Stimulated activated CD4-positive, alpha-beta T cell treated with anti-CD3 and anti-CD28 coated beads, Interleukin-1b, Interleukin-23, amount 100 ng/mL, for 4 hours (primary cell): Measurements from ENCODE around the gene KRTAP10-7.
"Not testable (repeated sequence)": the region's sequence is repeated elsewhere in the genome, so short reads cannot be mapped to it uniquely, and the experiment has no call there.

Experiments
- DNase-seq, 2 donors: peaks; one replicate each; pipeline ENCODE4 v3.0.0-alpha.2; 2020; ENCODE audit warnings: low read depth in 2 of 2

Gene KRTAP10-7

GRCh38 chr21:44590311-44590721, 10.1 kb upstream of the KRTAP10-7 start:
- no peak for DNase-seq

DNA sequence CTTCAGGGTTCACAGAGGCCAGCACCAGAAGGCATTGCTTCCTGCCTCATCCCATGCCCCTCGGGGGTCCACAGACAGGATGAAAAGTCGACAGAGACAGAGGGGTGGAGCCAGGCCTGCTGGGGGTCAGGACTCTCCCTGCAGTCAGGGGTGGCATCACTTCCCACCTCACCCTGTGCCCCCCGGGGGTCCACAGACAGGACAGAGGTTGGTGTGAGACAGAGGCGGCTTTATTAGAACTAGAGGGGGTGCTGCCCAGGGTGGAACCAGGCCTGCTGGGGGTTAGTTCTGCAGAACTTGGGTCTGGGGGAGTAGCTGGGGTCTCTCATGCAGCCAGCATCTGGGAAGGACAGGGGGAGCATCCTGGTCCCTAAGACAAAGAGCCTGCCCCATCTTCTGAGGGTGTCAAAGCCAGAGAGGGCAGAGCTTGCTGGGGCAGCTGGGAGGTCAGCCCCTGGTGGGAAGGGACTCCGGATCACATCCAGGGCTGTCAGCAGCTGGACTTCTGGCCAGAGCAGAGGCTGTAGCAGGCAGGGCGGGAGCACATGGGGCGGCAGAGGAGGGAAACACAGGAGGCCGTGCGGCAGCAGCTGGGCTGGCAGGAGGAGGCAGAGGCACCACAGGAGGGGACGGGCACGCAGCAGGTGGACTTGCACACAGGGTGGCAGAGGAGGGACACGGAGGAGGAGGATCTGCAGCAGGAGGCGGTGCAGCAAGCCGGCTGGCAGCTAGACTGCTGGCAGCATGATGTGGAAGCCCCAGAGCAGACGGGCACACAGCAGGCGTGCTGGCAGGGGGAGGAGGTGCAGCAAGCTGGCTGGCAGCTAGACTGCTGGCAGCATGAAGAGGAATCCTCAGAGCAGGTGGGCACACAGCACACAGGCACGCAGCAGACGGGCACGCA, 9.2 kb upstream of the KRTAP10-7 start:
- DNase-seq: not testable (repeated sequence)

DNA sequence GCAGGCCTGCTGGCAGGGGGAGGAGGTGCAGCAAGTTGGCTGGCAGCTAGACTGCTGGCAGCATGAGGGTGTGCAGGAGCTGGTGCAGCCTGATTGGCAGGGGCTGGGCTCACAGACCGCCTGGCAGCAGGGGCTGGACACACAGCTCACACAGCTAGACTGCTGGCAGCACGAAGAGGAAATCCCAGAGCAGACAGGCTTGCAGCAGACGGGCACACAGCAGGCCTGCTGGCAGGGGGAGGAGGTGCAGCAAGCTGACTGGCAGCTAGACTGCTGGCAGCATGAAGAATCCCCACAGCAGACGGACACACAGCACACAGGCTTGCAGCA, 8.6 kb upstream of the KRTAP10-7 start:
- DNase-seq: not testable (repeated sequence)

DNA sequence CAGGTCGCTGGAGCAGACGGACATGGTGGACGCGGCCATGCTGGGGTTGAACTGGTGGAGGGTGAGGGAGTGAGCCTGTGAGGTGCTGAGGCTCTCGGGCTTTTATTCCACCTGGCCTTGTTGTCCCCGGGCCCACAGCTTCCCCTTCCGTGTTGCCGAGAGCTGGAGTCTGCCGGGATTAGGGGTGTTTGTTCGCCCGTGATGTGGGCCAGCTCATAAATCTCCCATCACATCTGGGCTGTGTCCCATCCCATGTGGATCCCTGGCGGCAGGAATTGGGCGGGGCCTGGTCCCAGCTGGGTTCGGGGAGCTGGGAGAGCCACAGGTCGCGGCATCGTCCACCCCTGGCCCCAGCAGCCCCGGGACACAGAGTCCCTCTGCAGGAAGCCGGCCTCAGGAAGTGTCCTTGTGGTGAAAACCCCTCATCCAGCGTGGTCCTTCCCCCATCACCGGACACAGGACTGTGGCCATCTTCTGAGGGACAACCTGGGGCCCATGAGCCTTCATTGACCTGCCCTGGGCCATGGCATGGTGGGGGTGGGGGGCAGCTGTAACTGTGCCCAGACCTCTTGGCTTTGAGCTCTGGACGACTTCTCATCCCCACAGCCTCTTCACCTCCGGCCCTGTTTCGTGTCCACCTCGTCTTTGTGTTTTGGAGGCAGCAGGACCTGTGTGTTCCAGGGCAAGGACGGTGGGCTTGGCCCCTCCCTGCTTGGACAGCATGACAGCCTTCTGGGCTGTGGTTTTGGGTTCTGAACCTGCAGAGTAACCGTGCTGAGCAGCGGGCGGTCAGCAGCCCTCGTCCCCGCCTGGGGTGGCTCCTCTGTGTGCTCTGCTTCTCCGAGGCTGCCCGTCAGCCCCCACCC, 7.7 kb upstream of the KRTAP10-7 start, which contains the start of gene KRTAP10-6:
TSS of gene KRTAP10-6 (minus strand) at position 60 of the 866 bp plus-strand sequence. CDS start at position 39, 21 bp downstream.
- DNase-seq: no peak

GRCh38 chr21:44593598-44594405, 6.6 kb upstream of the KRTAP10-7 start:
- DNase-seq: no peak

DNA sequence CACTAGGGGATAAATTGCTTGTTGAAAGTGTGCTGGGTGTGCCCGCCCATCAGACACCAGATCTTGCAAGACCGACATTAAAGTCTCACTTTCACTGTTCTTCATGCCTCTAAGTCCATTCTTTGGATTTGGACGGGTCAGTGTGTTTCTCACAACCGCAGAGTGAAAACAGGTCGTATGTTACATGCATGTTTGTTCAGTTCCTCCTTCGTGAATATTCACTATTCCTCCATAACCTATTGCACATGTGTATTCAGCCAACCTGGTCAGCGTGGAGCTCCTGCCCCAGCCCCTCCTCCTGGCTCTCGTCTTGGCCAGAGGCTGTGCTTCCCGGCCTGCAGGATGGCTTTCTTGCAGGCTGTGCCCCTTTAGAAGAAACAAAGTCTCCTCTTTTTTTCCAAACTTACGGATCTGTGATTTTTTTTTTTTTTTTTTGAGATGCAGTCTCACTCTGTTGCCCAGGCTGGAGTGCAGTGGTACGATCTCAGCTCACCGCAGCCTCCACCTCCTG, 5.9 kb upstream of the KRTAP10-7 start:
- no peak for DNase-seq

GRCh38 chr21:44595524-44595923, 4.9 kb upstream of the KRTAP10-7 start:
- no peak for DNase-seq

GRCh38 chr21:44596068-44596725, 4.2 kb upstream of the KRTAP10-7 start:
- DNase-seq: no peak

GRCh38 chr21:44598061-44598460, 2.3 kb upstream of the KRTAP10-7 start:
- no peak for DNase-seq

DNA sequence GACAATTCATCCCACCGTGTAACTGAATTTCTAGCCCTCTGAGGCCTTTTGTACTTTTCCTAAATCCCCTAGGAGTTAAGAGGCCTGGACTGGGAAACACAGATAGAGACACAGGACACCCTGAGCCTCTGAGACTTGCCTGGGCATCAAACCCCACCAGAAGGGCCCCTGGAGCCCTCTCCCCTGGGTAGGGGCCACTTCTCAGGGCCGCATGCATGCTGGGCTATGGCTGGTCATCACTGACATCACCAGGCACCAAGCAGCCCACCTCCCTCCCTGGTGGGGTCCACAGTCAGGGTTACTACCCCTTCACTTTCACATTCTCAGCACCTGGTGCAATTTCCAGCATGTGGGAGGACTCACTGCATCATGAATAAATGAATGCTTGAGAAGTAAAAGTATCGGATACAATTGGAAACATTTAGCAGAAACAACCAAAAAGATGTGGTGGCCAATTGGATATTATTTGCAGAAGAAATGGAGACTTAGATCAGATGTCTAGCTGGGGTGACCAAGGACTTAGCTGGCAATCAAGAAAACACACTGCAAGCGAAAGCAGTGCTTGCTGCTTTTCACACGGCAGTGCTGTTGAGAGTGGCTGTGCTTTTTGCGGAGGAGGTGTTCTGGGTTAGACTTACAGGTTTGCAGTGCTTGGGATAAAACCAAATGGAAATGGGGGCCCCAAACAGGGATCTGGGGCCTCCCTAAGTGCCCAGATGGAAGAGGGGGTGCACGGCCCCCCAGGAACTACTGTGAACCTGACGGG, 950 bp upstream of the KRTAP10-7 start:
- DNase-seq: no peak

DNA sequence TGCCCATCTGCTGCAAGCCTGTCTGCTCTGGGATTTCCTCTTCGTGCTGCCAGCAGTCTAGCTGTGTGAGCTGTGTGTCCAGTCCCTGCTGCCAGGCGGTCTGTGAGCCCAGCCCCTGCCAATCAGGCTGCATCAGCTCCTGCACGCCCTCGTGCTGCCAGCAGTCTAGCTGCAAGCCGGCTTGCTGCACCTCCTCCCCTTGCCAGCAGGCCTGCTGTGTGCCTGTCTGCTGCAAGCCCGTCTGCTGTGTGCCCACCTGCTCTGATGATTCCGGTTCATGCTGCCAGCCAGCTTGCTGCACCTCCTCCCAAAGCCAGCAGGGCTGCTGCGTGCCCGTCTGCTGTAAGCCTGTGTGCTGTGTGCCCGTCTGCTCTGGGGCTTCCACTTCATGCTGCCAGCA, 694 bp downstream of the KRTAP10-7 start:
- not testable (repeated sequence) for DNase-seq

- DNase-seq: no peak
Measured at GRCh38 chr21:44601596-44602462, 1.4 kb downstream of the KRTAP10-7 start.

DNA sequence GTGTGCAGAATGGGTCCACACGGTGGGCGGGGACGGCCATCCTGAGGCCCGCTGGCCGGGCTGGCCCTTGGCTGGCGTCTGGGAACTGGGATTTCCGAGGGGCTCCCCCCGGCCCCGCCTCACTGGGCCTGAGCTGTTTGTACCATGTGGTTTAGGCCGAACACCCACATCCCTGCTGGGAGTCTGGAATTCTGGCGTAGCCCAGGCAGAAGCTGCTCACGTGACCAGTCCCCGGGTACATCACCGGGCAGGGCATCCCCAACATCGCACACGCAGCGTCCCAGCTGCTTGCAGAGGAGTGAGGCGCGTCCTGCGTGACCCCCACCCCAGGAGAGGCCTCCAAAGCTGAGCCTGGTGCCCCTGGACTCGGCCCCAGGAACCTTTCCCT, 2.1 kb downstream of the KRTAP10-7 start:
- no peak for DNase-seq

DNA sequence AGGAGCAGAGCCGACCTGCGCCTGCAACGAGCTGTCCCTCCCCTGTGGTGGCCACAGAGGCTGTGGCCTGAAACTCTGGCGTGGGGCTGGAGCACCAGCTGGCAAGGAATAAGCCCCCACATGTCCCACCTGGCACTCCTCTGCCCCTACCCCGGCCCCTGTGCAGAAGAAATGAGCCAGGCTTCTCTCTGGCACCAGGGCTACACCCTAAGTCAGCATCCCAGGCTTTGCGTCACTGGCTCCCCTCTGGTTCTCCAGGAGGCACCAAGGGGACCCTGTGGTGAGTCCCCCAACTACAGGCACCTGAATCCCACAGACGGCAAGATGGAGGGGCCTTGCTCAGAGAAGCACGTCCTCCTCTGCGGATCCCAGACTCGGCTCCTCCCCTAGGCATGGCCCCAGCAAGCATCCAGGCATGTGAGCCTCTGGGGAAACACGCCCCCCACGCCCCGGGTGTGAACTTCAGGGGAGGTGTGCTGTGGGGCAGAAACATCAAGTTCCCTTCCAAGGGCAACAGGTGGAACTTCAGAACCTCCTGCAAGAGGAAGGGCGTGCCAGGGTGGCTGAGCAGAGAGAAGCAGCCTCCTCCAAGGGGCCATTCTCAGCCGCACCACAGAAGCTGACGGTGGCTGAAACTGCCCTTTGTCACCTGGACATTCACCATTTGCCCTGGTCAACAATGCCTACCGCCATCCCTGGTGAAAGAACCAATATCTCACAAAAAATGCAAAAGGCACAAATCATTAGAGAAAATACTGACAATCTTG, 2.9 kb downstream of the KRTAP10-7 start:
- no peak for DNase-seq

GRCh38 chr21:44603911-44604310, 3.5 kb downstream of the KRTAP10-7 start:
- no peak for DNase-seq

DNA sequence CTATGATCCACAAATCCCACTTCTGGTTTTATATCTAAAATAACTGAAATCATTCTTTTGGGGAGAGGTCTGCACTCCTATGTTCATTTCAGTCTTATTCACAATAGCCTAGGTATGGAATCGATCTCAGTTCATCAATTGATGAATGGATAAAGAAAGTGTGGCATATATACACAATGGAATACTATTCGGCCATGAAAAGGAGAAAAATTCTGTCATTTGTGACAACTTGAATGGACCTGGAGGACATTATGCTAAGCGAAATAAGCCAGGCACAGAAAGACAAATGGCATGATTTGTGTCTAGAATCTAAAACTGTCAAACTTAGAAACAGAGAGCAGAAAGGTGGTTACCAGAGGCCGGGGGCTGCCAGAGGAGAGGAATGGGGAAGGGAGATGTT, 6.1 kb downstream of the KRTAP10-7 start:
- no peak for DNase-seq

- DNase-seq: no peak
Measured at GRCh38 chr21:44609193-44609592, 8.8 kb downstream of the KRTAP10-7 start.

DNA sequence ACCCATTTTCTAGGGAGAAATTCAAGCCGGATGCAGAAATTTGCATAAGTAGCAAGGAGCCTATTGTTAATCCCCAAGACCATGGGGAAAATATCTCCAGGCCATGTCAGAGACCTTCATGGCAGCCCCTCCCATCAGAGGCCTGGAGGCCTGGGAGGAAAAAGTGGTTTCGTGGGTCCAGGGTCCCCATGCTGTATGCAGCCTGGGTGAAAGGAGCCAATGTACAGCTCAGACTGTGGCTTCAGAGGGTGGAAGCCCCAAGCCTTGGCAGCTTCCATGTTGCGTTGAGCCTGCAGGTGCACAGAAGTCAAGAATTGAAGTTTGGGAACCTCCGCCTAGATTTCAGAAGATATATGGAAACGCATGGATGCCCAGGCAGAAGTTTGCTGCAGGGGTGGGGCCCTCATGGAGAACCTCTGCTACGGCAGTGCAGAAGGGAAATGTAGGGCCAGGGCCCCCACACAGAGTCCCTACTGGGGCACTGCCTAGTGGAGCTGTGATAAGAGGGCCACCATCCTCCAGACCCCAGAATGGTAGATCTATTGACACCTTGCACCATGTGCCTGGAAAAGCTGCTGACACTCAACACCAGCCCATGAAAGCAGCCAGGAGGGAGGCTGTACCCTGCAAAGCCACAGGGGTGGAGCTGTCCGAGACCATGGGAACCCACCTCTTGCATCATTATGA, 9.9 kb downstream of the KRTAP10-7 start:
- DNase-seq: not testable (repeated sequence)
